GM18867 (cell line): ENCODE results near the gene ULK1.
"Not testable (repeated sequence)": the region's sequence is repeated elsewhere in the genome, so short reads cannot be mapped to it uniquely, and the experiment has no call there.

Experiments used
- ATAC-seq: cut with Tn5 transposase; IDR thresholded peaks from one replicate; pipeline ENCODE4 v1.9.1; 2021; ENCODE audit warnings: mild to moderate bottlenecking, moderate library complexity; ENCODE audit not compliant: unreplicated experiment

ULK1 gene

DNA sequence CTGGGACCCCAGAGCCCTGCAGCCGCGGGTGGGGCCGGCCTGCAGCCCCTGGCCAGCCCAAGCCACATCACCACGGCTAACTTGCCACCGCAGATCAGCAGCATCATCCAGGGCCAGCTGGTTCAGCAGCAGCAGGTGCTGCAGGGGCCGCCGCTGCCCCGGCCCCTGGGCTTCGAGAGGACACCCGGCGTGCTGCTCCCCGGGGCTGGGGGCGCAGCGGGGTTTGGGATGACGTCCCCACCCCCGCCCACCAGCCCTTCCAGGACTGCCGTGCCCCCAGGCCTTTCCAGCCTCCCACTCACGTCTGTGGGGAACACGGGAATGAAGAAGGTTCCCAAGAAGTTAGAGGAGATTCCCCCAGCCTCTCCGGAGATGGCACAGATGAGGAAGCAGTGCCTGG is 66.9 kb downstream of the ULK1 start:
- ATAC-seq, result not testable (repeated sequence)

DNA sequence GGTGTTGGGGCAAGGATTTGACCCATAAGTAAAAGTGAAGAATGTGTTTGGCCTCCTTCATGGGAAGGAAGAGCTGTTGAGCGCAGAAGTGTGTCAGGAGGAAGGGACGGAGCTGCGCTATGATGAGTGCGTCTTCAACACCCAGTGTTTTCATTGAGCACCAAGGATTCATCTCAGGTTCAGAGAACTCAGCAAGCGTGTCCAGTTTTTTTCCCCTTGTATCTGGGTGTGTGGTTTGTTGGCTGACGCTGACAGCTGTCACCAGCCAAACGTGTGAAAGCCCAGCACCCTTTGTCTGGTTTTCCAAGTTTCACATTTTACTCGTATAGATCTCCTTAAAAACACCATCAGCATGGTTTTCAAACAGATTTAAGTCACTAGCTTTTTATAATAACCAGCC is 67.6 kb downstream of the ULK1 start:
- ATAC-seq, result no peak

DNA sequence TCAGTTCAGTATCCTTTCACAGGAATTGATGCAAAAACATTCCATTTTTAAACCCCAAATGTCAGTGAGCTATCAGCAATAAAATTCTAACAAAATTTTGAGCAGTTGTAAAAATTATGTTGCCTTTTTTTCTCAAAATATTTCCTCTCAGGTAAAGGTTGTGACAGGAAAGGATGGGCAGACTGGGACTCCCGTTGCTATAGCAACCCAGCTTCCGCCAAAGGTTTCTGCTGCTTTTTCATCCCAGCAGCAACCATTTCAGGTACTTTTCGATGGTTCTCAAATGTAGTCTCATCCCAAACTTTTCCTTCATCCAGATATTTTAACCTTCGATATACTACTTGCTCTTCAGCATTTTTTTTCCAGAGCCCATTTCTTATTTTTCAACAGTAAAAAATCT is 69.0 kb downstream of the ULK1 start:
- ATAC-seq, result no peak

DNA sequence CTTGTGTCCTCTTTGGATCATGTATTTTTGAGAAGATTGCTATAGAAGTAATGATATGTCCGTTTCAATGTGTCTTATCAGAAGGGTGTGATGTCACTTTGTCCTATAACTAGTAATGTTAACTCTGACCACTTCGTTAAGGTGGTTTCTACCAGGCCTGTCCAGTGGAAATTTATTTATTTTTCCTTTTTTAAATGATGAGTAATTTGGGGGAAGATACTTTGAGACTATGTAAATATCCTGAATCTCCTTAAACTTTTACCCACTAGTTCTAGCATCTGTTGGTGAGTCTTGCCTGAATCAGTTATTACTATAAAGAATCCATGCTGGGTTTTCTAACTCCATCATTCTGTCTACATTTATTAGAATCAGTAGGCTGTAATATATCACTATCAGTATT is 70.7 kb downstream of the ULK1 start:
- ATAC-seq, result no peak

DNA sequence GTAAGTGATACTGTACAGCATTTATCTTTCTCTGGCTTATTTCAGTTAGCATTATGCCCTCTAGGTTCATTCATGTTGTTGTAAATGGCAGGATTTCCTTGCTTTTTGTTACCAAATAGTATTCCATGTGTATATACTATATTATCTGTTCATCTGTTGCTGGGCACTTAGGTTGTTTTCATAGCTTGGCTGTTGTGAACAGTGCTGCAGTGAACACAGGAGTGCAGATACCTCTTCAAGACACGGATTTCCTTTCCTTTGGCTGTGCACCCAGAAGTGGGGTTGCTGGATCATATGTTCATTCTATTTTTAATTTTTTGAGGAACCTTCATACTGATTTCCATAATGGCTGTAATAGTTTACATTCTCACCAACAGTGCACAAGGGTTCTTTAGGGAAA is 76.8 kb downstream of the ULK1 start:
- ATAC-seq, result no peak
